Tibial nerve (tissue), 4 donors: ENCODE data around the gene EPB41L4B.

ENCODE experiments used
- CTCF ChIP-seq, 5 experiments: fragments of 200-600 bp in 3 of 5; fragments of 450-650 bp in 2 of 5; sonication (generic) in 3 of 5; IDR thresholded peaks; one replicate each; pipeline ENCODE4 v1.5.1; 2016 to 2019; ENCODE audit warnings: antibody characterized with exemption in 5 of 5, mild to moderate bottlenecking in 3 of 5, moderate library complexity in 2 of 5
- EP300 ChIP-seq, 2 donors: sonication (generic); formaldehyde crosslinking; IDR thresholded peaks; one replicate each; pipeline ENCODE4 v1.6.1; 2017; ENCODE audit warnings: antibody characterized with exemption in 2 of 2, mild to moderate bottlenecking in 1 of 2
- POLR2A ChIP-seq, 2 donors: fragments of 450-650 bp; IDR thresholded peaks; one replicate each; pipeline ENCODE4 v1.6.1; 2017; ENCODE audit warnings: antibody characterized with exemption in 2 of 2, mild to moderate bottlenecking in 2 of 2, moderate library complexity in 2 of 2

- TF ChIP-seq CTCF (IDR thresholded peaks at IDR 0.05) (no peak), POLR2A (IDR thresholded peaks at IDR 0.05) (no peak), EP300 (IDR thresholded peaks at IDR 0.05) (no peak)
These were observed 42.0 kb downstream of the EPB41L4B start for GRCh38 chr9:109278848-109279247.
